GM21723 (cell line): Measurements from ENCODE around the gene RSPH1.

Source experiments
- ATAC-seq: cut with Tn5 transposase; IDR thresholded peaks from one replicate; pipeline ENCODE4 v1.9.1; 2021; ENCODE audit warnings: mild to moderate bottlenecking, moderate library complexity; ENCODE audit not compliant: unreplicated experiment

RSPH1 gene

DNA sequence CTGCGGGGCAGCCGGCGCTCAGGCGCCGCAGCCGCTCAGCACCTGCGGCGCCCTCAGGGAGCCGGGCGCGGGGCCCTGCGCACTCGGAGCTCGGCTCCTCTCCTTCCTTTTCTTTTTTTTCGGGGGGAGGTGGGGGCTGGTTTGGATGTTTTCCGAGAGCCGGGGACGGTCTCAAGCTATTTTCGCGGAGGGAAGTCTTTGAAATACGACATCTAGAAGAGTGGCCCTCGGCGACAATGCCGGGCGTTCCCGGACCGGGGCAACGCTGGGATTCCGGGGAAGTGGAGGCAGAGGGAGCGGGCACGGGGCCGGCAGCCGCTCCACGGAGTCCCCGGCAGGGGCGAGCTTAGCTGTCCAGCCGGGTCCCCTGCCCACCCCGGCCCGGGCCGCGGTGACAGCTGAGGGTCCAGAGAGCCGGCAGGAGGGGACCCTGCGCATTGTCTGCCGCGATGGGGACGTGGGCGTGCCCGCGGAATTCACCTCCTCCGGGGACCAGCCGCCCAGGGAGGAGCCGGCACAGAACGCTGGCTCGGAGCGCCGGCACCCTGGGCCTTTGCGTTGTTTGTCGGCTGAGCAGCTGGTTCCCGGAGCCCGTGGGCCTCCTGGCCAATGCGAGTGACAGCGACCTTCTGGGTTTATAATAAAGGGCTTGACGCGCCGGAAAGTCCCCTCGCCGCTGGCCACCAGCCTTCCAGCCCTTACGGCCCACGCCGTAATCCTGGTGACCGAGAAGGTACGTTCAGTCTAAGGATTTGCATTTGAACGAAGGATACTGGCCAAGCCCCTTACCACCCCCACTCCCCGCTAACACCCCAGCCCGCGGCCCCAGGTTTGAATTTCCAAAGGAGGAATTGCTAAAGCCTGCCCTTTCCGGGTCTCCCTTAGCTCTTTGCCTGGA, 18.2 kb upstream of the RSPH1 start:
- peak; percentile 44 for ATAC-seq

DNA sequence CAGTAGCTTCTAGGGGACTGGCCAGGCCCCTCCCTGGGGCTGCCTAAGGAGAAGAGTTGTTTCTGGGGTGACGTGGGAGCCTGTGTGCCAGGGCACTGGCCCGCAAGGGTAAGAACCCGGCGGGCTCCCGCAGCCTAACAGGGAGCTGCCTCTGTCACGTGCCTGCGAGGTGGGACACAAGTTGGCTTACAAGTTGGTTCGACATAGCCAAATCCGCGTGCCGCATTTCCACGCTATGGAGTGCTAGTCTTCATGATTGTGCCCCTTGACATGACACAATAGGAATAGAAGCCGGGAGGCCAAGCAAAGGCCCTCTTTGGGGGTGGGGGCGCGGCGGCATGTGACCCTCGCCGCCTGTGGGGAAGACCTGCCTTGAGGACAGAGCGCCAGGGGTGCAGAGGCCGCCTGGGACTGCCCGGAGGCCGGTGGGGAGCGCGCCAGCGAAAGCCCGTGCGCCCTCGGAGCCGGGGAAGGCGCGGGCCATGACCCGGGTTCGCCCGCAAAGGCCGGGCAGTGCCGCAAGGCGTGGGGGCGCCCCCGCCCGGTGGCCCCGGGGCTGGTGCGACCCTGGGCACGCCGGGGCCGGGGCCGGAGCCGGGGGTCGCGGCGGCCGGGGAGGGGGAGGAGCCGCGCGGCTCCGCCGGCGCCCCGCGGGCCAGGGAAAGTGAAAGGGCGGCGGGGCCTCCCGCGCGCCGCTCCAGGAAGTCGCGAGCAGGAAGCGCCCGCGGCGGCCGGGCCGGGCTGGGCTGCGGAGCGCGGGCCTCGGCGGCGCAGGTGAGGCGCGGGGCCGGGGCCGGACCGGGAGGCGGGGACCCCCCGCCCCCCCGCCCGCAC, 17.3 kb upstream of the RSPH1 start, which contains the start of gene SLC37A1:
Gene SLC37A1, plus strand, starts transcription at position 702 of the 834 bp plus-strand sequence. CDS start 4,603 bp downstream, outside the sequence.
- ATAC-seq, result peak; percentile 53

DNA sequence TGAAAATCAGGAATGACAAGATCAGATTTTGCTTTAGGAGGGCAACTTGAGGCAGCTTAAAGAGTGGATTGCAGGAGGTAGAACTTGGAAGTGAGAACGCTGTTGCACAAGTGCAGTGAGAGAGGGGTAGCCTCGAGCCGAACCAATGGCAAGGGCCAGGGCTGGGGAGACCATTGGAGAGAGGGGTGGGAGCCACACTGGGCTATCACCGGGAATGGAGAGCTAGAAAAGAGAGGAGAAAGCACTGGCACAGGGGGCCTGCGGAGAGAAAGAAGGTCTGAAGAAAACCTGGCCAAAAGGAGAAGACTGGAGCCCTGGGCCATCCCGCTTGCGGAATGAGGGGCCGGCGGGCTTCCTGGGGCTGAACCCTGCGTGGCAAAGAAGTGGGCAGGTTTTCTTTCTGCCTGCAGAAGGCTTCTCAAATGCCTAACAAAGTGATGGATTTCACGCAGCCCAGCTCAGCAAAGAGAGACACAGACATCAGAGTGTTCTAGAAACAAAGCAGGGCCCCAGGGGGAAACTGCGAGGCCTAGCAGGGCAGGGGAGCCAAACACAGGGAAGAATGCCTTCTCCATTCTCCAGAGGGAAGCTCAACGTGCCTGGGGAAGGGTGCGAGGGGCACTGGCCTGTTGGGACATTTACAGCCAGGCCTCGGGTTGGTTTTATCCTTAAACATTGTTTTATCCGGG, 16.5 kb upstream of the RSPH1 start:
- no peak for ATAC-seq

DNA sequence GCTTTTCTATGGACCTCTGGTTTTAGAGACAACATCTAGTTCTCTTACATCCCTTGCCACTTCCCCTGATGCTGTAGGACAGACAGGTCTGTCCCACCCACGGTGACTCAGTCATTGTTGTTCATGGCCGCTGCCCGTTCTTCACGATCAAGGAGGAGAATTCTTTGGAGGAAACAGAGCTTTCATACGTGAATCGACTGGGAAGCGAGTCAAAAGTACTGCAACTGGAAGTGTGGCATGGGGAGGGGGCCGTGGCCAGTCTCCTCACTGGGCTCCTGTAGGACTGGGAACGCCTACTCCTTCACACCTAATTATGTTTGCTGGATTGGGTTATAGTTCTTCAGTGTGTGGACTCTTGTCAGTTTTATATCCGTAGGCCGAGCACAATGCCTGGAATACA, 13.2 kb upstream of the RSPH1 start:
- no peak for ATAC-seq

DNA sequence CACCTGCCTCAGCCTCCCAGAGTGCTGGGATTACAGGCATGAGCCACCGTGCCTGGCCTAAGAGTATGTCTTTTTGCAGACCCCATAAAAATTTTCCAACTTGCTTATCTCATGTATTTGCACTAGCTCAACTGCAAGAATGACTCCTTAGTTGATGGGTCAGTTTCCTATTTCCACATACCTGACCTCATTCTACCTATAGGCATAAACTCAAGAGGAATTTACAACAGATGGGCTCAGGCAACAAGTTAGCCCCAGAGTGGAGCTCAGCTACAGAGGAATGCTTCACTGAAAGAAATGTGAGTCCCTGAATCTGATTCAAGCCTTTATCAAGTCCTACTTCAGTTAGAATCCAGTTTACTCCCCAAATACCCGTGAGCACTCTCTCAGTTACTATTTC, 12.3 kb upstream of the RSPH1 start:
- ATAC-seq, result no peak

DNA sequence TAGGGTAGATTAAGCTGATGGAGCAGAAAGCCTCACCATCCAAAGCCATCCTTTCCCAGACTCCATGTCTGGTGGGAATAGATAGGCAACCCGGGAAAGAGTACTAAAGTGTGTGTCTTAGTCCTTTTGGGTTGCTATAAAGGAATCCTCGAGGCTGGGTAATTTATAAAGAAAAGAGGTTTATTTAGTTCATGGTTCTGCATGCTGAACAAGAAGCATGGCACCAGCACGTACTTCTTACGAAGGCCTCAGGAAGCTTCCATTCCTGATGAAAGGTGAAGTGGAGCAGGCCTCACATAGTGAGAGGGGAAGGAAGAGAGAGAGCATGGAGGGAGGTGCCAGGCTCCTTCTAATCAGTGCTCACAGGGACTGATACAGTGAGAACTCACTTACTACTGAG, 11.4 kb upstream of the RSPH1 start:
- ATAC-seq, result no peak

DNA sequence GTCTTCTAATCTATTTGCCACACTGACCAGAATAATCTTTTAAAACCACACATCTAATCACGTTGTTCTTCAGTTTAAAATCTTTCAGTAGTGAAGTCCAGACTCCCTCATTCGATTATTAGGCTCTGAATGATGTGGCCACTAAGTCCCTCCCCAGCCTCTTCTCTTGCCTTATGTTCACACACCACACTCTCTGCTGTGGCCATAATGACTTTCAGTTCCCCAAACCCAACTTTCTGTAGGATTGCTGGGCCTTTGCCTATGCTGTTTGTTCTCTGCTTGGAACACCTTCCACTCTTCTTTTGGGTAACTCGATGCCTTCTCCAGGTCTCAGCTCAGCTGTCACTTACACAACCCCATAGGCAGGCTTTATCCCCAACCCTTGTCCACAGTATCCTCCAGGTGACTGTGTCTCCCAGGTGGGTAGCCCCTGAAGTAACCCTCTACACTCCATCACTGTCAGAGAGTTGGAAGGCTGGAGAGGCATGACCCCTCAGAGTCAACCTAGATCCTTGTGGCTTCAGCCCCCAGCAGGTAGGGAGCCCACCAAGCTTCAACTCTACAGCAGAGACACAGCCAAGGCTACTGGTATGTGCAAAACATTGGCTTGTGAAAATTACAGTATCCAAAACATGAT, 9.2 kb upstream of the RSPH1 start:
- ATAC-seq, result peak; percentile 85

DNA sequence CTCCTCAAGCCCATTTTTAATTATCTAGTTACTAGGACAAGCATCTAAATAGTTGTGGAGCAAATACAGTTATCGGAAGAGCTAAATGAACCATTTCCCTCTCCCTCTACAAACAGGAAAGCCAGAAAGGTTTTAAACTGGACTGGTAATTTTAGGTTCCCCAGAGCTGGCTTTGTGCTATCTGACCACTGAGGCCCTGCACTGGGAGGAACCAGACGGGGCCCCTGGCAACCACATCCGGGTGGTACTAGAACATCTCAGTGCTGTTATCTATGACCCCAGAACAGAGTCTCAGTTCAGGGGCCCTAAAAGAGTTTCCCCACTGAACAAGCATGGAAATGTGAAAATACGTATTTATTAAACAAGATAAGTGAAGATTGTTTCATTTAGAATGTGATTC, 7.7 kb upstream of the RSPH1 start:
- ATAC-seq, result peak; percentile 59

DNA sequence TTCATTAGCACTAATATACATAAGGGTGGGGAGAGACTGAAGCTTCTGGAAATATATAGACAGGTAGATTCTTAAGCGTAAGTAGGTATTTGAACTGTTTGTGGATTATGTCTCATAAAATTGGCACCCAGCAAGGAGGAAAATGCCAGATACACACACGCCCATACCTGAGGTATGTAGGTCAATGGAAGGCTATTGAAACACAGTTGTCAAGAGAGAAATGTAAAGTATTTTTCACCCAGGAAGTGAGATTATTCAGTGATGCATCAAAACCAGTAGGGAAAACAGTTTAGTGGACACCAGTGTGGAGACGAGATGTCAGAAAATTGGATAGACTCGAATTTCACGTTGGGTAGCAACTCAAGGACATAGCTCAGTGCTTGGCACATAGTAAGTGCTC, 4.7 kb upstream of the RSPH1 start:
- no peak for ATAC-seq

DNA sequence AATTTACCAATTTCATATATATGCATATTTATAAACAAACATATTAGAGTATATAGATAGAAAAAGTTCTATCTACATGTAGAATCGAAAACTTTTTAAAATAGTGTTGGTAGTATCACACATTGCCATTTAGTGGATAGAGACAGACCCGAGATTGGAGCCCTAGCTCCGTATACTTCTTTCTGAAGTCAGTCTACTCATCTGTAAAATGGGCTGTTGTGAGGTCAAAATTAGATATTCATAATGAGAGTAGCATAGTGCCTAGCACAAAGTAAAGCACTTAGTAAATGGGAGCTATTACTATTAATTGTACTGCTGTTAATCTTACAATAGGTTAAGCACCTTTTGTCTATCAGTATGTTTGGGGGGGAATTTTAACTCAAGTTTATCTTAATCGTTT, 4.2 kb upstream of the RSPH1 start:
- ATAC-seq, result no peak

DNA sequence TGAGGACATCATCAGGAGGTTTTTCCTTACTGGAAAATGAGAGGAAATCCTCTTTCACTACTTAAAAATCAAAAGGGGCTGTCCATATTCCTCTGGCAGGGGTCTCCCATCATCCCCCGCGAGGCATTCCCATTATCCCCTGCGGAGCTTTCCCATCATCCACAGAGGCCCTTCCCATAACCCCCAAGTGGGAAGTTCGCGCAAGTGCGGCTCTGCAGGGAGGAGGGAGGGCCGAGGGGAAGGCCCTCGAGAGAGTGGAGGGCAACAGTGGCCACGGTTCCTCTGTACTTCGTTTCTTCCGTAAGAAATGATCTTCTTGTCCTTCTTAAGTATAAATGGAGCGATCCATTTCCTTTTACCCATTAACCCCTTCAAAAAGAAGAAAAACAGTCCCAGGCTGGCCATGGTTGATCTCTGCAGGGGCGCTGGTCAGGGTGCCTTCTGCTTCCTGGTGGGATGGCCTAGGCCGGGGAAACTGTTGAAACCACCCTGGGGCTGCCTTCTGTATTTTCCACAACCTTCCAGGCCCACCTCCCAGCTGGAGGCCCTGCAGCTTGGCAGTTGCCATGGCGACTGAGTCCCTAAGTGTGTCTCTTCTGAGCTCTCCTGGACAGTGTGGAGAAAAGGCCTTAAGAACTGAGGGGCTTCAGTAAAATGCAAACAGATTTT, 3.6 kb upstream of the RSPH1 start:
- no peak for ATAC-seq

DNA sequence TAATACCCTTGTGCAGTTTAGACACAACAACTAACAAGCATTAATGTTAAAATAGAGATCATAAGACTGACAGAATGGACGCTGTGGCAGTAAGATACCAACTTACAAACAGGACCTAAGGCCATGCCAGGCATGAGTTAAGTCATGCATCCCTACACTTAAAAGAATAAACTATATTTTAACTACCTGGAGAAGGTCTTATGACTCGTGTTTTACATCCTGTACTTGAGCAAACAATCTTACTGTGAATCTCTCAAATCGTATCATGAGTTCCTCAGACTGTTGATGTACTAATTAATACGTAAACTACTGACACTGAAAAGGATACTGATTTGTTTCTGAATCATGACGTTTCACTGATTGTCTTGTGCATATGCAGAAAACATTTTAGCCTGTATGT, 2.0 kb upstream of the RSPH1 start:
- no peak for ATAC-seq

DNA sequence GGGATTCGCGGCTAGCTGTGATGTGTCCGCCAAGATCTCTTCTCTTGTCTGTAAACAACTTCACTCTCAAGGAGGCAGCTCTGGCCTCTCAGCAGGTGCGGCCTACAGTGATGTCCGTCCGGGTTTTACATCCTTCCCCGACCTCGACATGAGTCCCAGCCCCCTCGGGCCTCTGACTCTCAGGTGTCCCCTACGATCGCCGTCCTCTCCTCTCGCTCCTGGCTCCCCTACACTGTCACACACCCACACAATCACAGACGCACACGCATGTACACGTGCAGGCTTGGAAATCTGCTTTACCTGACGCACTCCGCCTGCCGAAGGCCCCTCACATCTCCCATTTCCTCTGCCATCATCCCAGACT, 797 bp upstream of the RSPH1 start:
- peak; percentile 4 for ATAC-seq

DNA sequence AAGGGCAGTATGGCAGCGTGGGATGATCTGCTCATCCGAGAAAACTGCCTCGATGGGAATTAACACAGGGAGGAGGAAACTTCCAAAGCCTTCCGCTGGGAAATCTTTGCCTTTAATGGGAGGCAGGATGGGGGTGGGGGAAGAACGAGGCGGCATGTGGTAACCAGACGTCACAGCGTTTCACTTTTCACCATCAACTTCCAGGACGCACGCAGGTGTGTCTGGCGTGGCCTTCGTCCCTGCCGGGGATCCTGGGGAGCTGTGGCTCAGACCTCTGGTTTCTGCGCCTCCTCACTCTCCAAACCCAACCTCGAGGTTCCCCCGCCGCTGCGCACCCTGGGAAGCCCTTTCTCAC, 282 bp downstream of the RSPH1 start:
- ATAC-seq, result peak; percentile 26

DNA sequence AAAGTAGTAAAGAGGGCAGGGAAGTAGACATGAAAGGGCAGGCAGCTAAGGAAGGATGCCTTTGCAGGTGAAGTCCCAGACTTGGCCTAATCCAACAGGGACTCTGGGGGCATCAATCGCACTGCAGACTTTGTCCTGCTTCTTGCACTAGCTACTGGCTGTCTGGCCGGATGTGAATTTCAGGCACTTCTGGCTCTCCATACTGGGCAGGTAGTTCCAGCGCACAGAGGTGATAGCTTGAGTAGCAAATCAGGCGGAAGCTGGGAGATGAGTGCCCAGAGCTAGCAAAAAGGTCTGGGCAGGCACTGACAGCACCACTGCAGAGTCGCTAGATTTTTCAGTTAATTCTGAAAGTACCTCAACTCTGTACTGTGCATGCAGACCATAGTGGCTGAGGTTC, 997 bp downstream of the RSPH1 start:
- no peak for ATAC-seq

DNA sequence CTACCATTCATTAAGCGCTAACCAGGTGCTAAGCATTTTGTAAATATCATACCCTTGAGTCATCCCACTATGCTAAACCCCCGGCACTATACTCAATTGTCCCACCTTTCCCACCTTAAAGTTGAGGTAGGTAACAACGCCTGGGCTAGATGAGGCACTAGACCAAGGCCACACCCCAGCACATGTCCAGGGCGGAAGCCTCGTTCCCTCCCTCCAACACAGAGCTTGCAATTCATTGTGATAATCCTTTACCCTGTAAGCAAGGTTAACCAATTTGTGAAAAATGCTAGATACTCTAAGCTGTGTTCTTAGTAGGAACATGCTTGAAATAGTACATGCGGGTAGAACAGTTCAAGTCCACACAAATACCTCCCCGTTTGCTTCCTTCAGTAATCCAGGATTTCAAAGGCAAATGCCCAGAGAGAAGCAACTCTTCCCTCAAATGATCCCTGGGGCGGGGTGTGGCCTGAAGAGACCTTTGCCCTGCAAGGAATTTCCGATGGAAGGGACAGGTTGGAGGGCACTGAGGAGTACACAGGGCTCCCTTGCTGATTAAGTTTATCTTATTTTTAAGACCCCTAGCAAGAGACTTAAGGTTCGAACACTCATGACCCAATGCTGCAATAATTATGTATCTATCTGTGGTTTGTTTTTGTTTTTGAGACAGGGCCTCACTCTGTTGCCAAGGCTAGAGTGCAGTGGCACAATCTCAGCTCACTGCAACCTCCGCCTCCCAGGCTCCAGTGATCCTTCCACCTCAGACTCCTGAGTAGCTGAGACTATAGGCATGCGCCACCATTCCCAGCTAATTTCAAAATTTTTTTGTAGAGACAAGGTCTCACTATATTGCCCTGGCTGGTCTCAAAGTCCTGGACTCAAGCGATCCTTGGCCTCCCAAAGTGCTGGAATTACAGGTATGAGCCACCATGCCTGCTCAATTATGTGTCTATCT, 2.6 kb downstream of the RSPH1 start:
- no peak for ATAC-seq

DNA sequence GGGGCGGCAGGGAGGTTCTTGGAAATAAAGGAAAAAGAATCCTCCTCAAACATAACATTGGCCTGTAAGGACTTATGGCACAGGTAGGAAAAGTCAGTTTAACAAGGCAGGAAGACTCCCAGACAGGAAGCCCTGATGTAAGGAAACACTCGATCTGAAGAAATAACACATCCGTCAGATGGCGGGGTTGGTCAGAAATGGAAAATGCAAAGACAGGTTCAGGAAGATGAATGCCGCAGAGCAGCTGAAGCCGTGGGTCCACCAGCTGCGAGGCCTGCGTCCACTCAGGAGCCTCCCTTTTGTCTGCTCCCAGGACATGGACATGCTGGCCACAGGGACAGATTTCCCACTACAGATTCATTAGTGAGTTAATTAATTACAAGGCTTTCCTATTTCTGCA, 3.8 kb downstream of the RSPH1 start:
- no peak for ATAC-seq

DNA sequence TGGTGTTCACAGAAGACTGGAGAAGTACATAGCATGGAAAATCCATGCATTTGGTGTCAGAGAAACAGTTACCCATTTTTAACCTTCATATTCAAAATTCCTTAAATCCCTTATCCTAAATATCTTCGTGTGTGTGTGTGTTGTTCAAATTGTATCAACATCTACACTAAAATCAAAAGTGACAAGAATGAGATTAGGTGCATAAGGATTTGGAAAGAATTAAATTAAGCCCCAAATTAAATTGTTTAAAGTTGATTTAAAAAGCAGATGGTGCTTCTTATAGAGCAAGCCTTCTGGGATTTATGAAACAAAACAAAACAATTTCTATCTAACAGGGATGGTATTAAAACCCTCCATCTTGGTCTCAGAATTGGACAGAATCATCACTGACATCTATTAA, 4.7 kb downstream of the RSPH1 start:
- no peak for ATAC-seq

DNA sequence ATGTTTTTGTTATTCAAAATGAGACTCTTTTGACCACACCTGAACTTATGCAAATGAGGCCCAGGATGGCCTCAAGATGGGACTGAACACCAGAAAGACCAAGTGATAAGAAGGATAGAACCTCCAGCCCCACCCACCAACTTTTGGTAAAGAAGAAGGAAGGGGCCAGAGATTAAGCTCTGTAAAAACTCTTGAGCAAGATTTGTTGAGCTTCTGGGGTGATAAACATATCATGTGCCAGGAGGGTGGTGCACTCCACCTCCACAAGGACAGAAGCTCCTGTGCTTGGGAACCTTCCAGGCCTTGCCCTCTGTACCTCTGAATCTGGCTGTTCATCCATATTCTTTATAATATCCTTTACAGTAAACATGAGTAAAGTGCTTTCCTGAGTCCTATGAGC, 5.3 kb downstream of the RSPH1 start:
- no peak for ATAC-seq
